Astrocyte (in vitro differentiated cells and primary cell): ENCODE measurements around the gene C10orf62.

ENCODE experiments used
- CTCF ChIP-seq: IDR thresholded peaks from 2 replicates; pipeline ENCODE4 v1.5.1; 2011; ENCODE audit warnings: low read depth, mild to moderate bottlenecking, inconsistent platforms, low read length, moderate library complexity; ENCODE audit not compliant: insufficient read depth
- EZH2 ChIP-seq: IDR thresholded peaks from 2 replicates; pipeline ENCODE4 v1.6.1; 2012; ENCODE audit warnings: mild to moderate bottlenecking, low read length, inconsistent platforms; ENCODE audit not compliant: insufficient read depth

GRCh38 chr10:97597778-97598177 is 8.3 kb downstream of the C10orf62 start:
- TF ChIP-seq CTCF: no peak
- no peak for TF ChIP-seq EZH2
